ENCODE results near the gene SSR4. TPM values are rescaled to one million over a fixed set of nuclear protein-coding genes. Genes with fewer than 3 reads are reported as not detected.
A peak's percentile ranks its signal among the peaks of the same experiment; 100 is the strongest.

The SSR4 gene
- polyA plus RNA-seq, 2 of the 4 experiments (the other 2 are of a cell fraction), result 212 to 352 TPM

- no peak for TF ChIP-seq RCOR1 (IDR thresholded peaks at IDR 0.05; ENCODE audit: low read depth, low read length)
- TF ChIP-seq, protein P1, sequence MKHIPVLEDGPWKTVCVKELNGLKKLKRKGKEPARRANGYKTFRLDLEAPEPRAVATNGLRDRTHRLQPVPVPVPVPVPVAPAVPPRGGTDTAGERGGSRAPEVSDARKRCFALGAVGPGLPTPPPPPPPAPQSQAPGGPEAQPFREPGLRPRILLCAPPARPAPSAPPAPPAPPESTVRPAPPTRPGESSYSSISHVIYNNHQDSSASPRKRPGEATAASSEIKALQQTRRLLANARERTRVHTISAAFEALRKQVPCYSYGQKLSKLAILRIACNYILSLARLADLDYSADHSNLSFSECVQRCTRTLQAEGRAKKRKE (CRISPR knock-in tag; IDR thresholded peaks at IDR 0.05; ENCODE audit: low read depth), result no peak
- no peak for TF ChIP-seq NR3C1 (IDR thresholded peaks at IDR 0.05)
- no peak for TF ChIP-seq BHLHE40 (IDR thresholded peaks at IDR 0.05; ENCODE audit: low read depth, low read length)
- no peak for TF ChIP-seq ZSCAN20 (CRISPR knock-in tag; IDR thresholded peaks at IDR 0.05)
- no peak for TF ChIP-seq ZNF302 (CRISPR knock-in tag; IDR thresholded peaks at IDR 0.05)
- no peak for TF ChIP-seq POLR2A (IDR thresholded peaks at IDR 0.05; ENCODE audit: low read length)
- TF ChIP-seq HOXB13 (CRISPR knock-in tag; IDR thresholded peaks at IDR 0.05; ENCODE audit: low read depth), result no peak
- no peak for TF ChIP-seq MYC (IDR thresholded peaks at IDR 0.05; ENCODE audit: borderline replicate concordance, low read length)
- TF ChIP-seq, protein P2, sequence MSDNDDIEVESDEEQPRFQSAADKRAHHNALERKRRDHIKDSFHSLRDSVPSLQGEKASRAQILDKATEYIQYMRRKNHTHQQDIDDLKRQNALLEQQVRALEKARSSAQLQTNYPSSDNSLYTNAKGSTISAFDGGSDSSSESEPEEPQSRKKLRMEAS (IDR thresholded peaks at IDR 0.05), result no peak
- TF ChIP-seq CTCF (IDR thresholded peaks at IDR 0.05), result no peak
- TF ChIP-seq, protein P3, sequence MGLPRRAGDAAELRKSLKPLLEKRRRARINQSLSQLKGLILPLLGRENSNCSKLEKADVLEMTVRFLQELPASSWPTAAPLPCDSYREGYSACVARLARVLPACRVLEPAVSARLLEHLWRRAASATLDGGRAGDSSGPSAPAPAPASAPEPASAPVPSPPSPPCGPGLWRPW (IDR thresholded peaks at IDR 0.05), result no peak
- TF ChIP-seq HOXA7 (CRISPR knock-in tag; IDR thresholded peaks at IDR 0.05), result no peak
- TF ChIP-seq E2F6 (IDR thresholded peaks at IDR 0.05; ENCODE audit: borderline replicate concordance, low read depth), result no peak
- no peak for TF ChIP-seq CBX2 (IDR thresholded peaks at IDR 0.05; ENCODE audit: borderline replicate concordance, low read depth)
- TF ChIP-seq, protein P4, sequence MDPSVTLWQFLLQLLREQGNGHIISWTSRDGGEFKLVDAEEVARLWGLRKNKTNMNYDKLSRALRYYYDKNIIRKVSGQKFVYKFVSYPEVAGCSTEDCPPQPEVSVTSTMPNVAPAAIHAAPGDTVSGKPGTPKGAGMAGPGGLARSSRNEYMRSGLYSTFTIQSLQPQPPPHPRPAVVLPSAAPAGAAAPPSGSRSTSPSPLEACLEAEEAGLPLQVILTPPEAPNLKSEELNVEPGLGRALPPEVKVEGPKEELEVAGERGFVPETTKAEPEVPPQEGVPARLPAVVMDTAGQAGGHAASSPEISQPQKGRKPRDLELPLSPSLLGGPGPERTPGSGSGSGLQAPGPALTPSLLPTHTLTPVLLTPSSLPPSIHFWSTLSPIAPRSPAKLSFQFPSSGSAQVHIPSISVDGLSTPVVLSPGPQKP (IDR thresholded peaks at IDR 0.05; ENCODE audit: low read depth, low read length), result no peak
- no peak for TF ChIP-seq HOXB5 (CRISPR knock-in tag; IDR thresholded peaks at IDR 0.05)
- POLR2A ChIA-PET, result no interaction called here
- FAIRE-seq, result no peak
- 86% methylated on average over 17 of the region's 37 CpGs for WGBS (ENCODE audit: missing lambda C conversion rate)
- no peak overlapping the region for H3K4me3 ChIP-seq
- no peak overlapping the region for H3K27ac ChIP-seq
- no peaks in the 10 kb centered on the region for H3K9me3 ChIP-seq
- H3K4me2 ChIP-seq, result no peak overlapping the region
- peak in 1 of 2 experiments; percentile 3; a peak in 2 of 6 replicates for ATAC-seq
- CTCF ChIA-PET, result interaction anchor here (1.0 to 2.3 kb wide), 3 partner anchors 8 to 14 kb away, joined by 3 to 8 read pairs (median 5); partner anchors contain the start of gene PLXNB3
- H3K4me1 ChIP-seq, result no peaks in the 10 kb centered on the region; the same call in 2 of the 3 replicates
- no peak for DNase-seq (ENCODE audit: low read depth in 1 of 2, low spot score in 1 of 2)
Measured at GRCh38 chrX:153771415-153772315, 22.8 kb upstream of the SSR4 start.

- no peak for FAIRE-seq
- Histone ChIP-seq H3K9me3 (no peaks in the 10 kb centered on the region), H3K4me3 (no peak overlapping the region), H3K4me1 (no peaks in the 10 kb centered on the region), H3K4me2 (no peak overlapping the region), H3K27ac (no peak overlapping the region)
- no peak for DNase-seq (ENCODE audit: low read depth in 1 of 2, low spot score in 1 of 2)
- no peak for ATAC-seq
- WGBS (ENCODE audit: missing lambda C conversion rate), result 58% methylated on average over 15 of the region's 21 CpGs
- POLR2A ChIA-PET, result no interaction called here
- CTCF ChIA-PET, result interaction anchor here (1.1 to 2.3 kb wide), 3 partner anchors 8 to 174 kb away, joined by 3 to 8 read pairs (median 5); partner anchors contain the start of gene PLXNB3
- no peak for TF ChIP-seq ZFP36 (IDR thresholded peaks at IDR 0.05; ENCODE audit: borderline replicate concordance, partially characterized antibody)
- no peak for TF ChIP-seq E2F6 (IDR thresholded peaks at IDR 0.05; ENCODE audit: borderline replicate concordance, low read depth)
- TF ChIP-seq RARB (CRISPR knock-in tag; IDR thresholded peaks at IDR 0.05), result no peak
- TF ChIP-seq, protein P5, sequence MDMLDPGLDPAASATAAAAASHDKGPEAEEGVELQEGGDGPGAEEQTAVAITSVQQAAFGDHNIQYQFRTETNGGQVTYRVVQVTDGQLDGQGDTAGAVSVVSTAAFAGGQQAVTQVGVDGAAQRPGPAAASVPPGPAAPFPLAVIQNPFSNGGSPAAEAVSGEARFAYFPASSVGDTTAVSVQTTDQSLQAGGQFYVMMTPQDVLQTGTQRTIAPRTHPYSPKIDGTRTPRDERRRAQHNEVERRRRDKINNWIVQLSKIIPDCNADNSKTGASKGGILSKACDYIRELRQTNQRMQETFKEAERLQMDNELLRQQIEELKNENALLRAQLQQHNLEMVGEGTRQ (IDR thresholded peaks at IDR 0.05), result no peak
- TF ChIP-seq POLR2AphosphoS2 (conservative IDR thresholded peaks at IDR 0.05; ENCODE audit: low read length), result no peak
- no peak for TF ChIP-seq ZNF302 (CRISPR knock-in tag; IDR thresholded peaks at IDR 0.05)
- TF ChIP-seq JUN (IDR thresholded peaks at IDR 0.05), result no peak
- TF ChIP-seq TFCP2L1 (CRISPR knock-in tag; IDR thresholded peaks at IDR 0.05), result no peak
- no peak for TF ChIP-seq HOXB5 (CRISPR knock-in tag; IDR thresholded peaks at IDR 0.05)
- TF ChIP-seq CTCF (IDR thresholded peaks at IDR 0.05), result no peak
Measured at GRCh38 chrX:153772316-153773217, 21.9 kb upstream of the SSR4 start.

Measured in A549 (cell line).